HEK293T (cell line): Measurements from ENCODE around the gene KRTAP4-11.

Experiments
- ELF4 ChIP-seq: fragments of 450-650 bp; IDR thresholded peaks from 2 replicates; pipeline ENCODE4 v1.6.1; 2017; ENCODE audit warnings: antibody characterized with exemption
- FOXK2 ChIP-seq: fragments of 450-650 bp; IDR thresholded peaks from 2 replicates; pipeline ENCODE4 v1.6.1; 2016; ENCODE audit warnings: mild to moderate bottlenecking
- L3MBTL2 ChIP-seq: fragments of 450-650 bp; conservative IDR thresholded peaks from 2 replicates; pipeline ENCODE4 v1.6.1; 2016; ENCODE audit warnings: mild to moderate bottlenecking
- PKNOX1 ChIP-seq: fragments of 450-650 bp; IDR thresholded peaks from 2 replicates; pipeline ENCODE4 v1.6.1; 2016
- SP1 ChIP-seq: fragments of 450-650 bp; IDR thresholded peaks from 2 replicates; pipeline ENCODE4 v1.6.1; 2017
- SUZ12 ChIP-seq: fragments of 450-650 bp; IDR thresholded peaks from 2 replicates; pipeline ENCODE4 v1.6.1; 2016; ENCODE audit warnings: mild to moderate bottlenecking

GRCh38 chr17:41167561-41167960, 49.4 kb upstream of the KRTAP4-11 start:
- TF ChIP-seq SUZ12 = no peak
- no peak for TF ChIP-seq SP1
- TF ChIP-seq ELF4 = no peak
- no peak for TF ChIP-seq FOXK2
- no peak for TF ChIP-seq L3MBTL2
- no peak for TF ChIP-seq PKNOX1
